Pulmonary artery endothelial cell (primary cell): ENCODE results near the gene CYTH1. TPM values are rescaled to one million over a fixed set of nuclear protein-coding genes. Genes with fewer than 3 reads are reported as not detected.

Experiments used
- DNase-seq: peaks from one replicate; pipeline ENCODE4 v3.0.0-alpha.2; 2011; ENCODE audit warnings: low read depth, low spot score
- total RNA-seq: library from RNA; depleted of rRNA; stranded (reverse); fragments of >200 nt; gene quantifications from 2 replicates; pipeline ENCODE4 v1.2.3, GENCODE V29; 2014

CYTH1 gene
- total RNA-seq, 1 donor from 2014 or later = 44.1 TPM

DNA sequence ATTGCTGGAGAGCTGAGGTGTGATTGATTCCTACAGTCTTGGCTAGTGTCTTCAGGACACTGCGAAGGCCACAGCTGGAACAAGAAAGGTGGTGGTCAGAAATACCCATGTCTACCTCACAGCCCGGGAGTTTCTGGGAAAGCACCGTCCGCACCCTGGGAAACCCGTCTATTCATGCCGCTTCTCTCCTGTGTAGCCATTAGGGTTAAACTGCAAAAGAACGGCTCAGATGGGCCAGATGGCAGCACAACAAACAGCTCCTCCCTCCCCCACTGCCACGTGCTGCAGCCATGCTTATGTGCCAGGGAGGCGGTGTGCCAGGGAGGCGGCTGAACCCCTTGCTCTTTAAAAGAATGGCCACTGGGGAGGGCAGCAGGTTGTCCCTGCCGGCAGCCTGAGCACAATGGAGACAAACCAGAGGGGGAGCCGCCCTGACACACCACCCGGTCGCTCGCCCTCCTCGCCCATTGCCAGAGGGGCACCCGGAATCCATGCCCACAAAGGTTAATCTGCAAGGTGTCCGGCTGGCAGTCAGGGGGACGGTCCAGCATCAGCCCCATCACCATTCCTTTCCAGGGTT, 65.2 kb downstream of the CYTH1 start:
- DNase-seq = no peak

DNA sequence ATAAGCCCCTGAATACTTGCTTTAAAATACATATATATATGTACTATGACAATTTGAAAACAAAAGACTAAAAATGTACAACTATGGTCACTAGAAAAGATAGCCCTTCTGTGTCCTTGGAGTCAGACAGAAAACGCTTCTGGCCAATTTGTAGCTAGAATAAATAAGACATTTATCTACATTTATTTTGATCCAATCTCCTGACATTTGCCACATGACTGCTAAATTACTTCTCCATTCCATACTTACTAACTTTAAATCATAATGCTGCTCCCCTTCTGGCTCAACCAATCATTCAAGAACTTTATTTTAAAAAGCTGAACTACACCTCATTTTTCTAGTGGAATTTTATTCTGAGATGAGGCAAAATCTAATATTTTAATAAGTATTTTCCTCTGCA, 65.8 kb downstream of the CYTH1 start:
- no peak for DNase-seq

DNA sequence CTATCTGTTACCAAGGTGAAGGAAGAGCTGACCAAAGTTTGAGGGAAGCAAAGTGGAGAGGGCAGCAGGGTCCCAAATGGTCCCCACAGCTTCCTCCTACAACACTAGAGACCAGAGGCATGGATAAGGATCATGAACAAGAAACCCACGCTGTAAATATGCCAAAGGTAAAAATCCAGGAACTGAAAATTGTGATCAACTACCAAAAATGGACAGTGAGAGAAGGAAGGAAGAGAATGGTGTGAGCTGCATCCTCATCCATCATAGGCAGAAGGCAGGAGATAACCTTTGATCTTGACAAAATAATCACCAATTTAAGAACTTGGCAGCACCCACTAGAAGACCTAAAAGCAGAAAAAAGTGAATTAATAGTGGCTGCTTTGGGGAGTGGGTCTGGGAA, 66.2 kb downstream of the CYTH1 start:
- DNase-seq = no peak

DNA sequence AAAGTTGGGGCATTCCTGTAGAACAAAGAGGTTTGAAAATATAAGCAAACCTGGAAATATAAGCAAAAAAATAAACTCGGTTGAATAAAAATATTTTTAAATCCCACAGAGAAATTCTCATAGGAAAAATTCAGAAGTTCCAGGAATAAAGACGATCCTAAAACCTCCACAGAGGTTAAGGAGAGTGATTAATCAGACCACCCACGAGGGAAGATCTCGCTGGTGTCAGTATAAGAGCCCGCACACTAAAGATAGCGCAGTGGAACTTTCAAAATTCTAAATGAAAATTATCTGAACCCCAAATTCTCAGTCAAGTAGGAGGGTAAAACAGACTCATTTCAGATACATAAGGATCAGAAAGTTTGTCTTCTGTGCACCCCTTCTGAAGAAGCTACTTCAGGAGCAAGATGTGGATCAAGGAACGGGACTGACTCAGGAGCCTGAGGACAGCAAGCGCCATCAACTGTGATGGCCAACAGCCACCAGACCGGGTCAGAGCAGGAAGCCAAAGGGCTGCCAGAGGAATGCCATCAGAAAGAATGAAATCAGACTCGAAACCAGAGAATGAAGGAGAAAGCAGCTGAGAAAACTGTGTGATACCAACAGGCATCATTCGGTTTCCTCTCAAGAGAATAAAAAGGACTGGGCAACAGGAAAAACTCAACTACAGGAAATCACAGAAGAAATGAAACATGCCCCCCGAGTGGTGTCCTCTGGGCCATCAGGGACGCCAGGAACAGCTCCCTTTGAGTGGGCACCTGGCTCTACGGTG, 66.9 kb downstream of the CYTH1 start:
- DNase-seq = no peak

DNA sequence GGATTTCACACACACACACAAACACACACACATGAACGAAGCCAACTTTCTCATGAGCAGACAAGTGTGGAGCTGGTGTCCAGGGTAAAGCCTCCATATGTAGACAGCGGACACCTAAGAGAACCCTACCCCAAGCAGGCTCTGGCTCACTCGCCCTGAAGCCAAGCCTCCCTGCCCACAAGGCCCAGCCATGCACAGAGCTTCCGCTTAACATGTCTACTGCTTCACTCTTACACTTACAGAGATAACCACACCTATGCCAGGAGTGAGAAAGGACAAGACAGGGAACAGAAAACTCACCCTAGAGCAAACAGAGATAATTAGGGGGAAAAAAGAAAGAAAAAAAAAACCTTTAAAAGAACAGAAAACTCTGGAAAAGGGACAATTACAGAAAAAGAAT, 67.5 kb downstream of the CYTH1 start:
- no peak for DNase-seq

DNA sequence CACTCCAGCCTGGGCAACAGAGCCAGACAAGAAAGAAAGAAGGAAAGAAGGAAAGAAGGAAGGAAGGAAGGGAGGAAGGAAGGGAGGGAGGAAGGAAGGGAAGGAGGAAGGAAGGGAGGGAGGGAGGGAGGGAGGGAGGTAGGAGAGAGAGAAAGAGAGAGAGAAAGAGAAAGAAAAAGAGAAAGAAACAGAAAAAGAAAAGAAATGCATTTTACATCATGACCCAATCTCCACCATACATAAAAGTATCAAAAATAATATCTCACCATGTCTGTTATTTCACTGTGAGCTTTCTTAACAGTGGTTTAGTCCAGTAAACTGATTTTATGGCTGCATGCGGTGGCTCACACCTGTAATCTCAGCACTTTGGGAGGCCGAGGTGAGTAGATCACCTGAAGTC, 70.0 kb downstream of the CYTH1 start:
- no peak for DNase-seq

DNA sequence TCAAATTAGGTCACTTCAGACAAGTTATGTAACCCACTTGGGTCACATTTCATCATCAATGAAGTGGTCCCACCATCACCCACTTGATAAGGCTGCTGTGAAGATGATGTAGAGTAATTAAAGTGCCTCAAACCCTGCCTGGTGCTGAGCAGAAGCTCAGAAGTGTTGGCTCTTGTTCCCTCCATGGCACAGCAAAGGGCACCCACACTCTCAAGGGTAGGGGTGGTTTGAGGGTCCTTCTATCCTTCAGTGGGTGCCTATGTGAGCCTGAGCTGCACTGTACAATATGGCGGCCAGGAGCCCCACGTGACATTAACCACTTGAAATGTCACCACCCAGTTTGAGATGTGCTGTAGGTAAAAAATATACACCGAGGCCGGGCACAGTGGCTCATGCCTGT, 71.5 kb downstream of the CYTH1 start:
- no peak for DNase-seq

DNA sequence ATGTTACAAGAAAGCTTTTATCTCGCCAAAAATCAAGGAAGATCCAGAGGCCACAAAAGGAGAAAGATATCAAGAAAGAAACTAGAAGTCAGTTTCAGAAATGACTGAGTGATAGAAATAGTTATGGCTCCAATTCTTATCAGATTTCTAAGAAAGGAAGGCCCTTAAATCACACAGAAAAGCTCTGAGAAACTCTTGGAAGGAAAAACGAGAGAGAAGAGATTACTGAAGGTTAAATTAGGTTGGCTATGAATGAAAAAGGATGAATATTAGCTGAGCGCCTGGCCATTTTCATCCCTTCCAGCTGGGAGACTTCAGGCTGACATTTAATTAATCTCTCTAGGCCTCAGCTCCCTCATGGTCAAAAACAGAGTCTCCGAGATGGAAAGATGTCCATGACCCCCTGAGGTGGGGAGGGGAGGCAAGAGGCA, 72.3 kb downstream of the CYTH1 start:
- DNase-seq = no peak

DNA sequence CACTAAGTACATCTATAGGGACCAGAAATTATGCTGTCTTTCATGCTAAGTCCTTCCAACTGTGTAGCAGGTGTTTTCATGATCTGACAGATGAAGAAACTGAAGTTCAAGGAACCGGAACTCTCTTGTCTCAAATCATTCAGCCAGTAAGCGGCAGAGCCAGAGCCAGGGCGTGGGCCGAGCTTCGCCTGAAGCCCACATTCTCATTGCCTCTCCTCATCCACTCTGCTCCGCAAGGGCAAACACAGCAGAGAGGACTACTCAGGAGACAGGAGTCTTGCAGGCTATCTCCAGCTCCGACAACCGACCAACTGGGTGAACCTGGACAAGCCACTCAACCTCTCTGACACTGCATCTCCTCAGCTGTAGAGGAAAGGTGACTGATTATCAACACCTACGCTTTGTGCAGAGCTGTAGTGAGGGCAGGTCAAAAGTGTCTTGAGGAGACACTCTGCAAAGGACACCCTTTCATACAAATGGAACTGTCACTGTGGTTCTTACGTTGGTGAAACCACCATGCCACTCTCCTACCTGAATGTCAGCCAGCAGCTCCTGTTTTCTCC, 72.9 kb downstream of the CYTH1 start:
- no peak for DNase-seq

DNA sequence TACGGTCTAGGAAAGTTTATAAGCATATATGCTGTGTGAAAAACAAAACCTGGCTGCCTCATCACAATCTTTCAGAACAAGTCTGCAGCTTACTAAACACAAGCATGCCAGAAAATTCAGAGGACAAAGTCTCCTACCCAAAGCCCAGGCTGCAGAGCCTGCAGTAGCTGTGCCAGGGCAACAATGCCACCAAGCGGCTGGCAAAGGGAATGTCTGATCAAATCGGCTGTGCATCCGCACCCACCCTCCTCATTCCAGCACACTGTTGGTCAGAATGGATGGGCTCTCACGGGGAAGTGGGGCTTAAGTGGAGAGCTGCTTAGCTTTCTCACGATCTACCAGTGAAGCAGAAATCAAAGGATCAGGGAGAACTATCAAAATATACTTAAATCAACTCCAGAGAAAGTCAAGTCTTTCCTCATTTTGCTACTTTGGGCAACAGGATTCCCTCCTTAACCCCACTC, 73.5 kb downstream of the CYTH1 start:
- DNase-seq = peak; percentile 50

DNA sequence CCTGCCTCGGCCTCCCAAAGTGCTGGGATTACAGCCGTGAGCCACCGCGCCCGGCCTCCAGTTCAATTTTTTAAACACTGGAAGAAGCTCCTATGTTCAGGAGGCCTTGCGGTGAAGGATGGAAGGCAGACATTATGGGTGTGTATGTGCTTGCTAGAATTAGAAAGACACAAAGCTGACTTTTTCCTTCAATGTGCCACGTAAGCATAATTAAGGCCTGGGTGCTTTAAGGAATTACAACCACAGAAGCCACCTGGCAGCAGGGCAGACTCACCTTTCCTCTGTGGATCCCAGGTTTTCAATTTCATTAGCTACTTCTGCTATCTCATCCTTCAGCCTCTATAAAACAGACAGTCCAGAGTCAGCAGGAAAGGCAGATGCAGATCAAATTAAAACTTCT, 74.2 kb downstream of the CYTH1 start:
- DNase-seq = no peak

DNA sequence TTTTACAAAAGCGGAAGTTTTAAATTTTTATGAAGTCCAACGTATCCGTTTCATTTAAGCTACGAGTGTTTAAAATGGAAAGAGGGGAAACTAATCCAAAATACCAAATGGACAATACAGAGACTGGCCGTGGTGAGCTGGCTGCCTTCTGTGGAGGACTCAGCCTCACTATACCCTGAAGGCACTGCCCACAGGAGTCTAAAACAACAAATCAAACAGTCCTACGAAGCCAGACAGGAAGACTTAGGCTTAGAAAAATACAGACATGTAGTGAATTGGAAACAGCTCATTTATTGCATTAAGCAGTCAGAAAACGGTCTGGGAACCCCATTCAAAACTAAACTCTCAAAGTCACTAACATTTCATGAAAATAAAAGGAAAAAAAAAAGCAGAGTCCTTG, 75.1 kb downstream of the CYTH1 start:
- DNase-seq = no peak

DNA sequence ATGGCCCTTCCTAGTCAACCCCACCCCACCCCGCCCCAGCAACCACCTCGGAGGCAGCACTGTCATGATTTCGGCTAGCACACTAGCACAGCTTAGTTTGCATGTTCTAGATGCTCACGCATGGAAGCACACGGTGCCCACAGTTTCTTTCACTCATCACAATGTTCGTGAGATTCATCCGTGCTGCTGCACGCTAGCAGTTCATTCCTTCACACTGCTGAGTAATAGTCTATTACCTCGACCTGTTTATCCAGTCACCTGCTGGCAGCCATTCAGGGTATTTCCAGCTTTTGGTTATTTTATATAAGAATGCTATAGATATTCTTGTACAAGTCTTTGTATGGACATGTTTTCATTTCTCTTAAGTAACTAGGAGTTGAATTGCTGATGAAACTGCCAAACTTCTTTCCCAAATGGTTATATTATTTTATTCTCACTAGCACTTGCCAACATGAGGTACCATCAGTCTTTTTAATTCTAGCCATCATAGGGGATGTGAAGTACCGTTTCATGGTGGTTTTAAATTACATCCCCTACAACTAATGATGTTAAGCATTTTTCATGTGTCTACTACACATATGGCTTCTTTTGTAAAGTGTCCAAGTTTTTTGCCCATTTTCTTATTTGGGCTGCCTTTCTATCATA, 75.7 kb downstream of the CYTH1 start:
- no peak for DNase-seq

DNA sequence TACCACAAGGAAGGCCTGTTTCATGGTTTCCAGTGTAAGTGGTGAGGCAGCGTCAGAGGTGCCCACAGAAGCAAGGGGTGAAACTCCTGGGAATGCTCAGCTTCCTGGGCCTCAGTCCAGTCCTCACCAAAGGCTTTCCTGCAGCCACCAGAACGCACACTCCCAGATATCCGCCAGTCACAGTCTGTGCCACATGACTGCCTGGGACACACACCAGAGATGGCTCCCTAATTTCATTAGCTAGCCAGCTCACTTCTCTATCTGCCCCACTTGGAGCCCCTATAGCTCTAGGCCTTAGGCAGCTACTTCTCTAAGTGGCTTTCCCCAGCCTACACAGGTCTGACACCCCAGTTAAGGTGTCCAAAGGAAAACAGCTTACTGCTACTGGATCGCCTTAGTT, 77.0 kb downstream of the CYTH1 start:
- no peak for DNase-seq

DNA sequence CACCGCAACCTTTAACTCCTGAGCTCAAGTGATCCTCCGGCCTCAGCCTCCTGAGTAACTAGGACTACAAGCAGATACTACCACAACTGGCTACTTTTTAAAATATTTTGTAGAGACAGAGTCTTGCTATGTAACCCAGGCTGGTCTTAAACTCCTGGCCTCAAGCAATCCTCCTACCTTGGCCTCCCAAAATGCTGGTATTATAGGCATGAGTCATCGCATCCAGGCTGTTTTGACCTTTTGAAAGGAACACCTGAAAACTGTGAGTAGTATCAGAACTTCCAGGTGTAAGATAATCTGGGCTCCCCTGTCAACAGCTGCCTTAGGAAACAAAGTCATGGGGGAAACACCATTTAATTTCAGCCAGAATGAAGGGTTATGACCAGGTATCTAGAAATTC, 77.5 kb downstream of the CYTH1 start:
- DNase-seq = no peak

DNA sequence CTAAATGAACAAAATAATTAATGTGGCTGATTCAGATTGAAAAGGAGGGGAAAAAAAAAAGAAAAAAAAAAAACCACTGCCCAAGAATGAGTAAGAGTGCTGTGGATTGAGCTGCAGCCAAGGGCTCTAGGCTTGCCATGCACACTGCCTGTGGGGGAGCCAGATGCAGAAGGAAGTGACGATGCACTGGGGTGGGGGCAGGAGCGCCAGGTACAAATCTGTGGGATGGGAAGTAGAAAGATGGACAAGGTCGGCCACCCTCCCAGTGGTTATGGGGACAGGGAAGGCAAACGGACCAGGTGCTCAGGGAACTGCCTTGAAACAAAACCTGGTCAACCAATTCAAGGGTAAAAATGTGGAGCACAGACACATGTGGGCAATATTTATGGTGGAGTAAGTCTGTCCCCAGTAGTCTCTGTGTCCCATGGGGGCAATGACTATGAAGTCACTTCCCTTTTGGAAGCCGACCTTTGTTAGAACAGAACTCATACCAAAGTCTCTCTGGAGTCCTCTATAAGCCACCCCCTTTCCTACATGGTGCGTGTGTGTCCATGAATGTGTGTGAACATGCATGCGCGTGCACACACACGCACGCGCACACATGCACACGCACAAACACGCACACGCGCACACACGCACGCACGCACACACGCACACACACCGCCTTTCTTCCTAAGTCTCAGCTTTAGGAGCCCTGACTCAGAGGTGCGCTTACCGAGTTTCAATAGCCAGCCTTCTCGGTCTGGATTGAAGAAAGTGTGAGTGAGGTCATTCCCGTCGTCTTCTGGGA, 84.3 kb downstream of the CYTH1 start:
- no peak for DNase-seq

DNA sequence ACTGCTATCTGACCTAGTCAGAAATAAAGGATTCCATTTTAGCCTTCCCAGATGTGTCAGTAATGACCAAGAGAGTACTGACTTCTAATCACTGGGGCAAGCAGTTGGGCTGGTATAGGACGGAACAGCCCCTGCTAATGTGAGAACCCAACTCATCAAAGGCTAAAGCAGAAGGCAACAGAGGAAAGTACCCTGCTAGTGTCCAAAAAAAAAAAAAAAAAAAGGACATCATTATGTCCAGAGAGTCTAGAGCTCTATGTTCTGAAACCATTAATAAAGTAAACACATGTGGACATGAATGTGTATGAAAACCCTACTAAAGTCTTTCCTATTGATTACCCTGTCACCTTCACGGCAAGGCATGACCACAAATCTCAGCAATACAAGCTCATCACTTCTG, 85.0 kb downstream of the CYTH1 start:
- DNase-seq = no peak

DNA sequence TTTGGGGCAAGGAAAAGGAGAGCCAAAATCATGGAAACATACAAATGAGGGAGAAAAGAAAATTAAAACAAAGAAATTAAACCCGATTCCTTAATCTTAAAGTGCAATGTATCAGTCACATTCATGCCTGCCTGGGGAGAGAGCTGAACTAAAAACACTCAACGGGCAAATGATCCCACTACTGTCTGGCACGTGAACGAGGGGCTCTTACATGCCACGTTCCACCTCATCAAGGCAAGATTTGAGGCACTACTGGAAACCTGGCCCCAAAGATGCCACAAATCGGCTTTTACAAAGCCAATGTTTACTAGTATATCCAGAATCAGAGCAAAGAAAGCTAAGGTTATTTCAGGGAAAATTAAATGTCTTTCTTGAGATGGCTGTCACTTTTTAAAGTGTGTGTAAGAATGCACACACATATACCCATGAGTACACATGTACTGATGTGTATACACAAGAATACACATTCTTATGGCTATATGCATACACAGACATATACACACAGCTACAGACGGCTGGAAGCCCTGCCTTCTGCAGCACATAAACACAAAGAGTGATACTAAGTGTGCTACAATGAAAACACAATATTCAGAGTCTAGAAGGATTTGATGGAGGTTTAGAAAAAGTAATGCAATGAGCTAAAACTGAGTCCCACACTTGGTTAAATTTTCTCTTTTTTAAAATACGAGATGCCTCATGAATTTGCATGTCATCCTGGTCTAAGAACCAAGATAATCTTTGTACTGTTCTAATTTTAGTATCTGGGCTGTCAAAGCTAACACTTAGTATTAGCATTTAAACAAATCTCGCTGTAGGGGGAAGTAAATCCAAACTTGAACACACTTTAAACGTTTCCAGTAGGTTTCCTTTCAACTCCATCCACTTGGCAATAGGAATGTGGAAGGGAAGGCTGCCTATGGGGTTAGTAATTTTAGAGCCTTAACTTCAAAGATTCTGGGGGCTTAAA, 85.8 kb downstream of the CYTH1 start:
- DNase-seq = no peak

DNA sequence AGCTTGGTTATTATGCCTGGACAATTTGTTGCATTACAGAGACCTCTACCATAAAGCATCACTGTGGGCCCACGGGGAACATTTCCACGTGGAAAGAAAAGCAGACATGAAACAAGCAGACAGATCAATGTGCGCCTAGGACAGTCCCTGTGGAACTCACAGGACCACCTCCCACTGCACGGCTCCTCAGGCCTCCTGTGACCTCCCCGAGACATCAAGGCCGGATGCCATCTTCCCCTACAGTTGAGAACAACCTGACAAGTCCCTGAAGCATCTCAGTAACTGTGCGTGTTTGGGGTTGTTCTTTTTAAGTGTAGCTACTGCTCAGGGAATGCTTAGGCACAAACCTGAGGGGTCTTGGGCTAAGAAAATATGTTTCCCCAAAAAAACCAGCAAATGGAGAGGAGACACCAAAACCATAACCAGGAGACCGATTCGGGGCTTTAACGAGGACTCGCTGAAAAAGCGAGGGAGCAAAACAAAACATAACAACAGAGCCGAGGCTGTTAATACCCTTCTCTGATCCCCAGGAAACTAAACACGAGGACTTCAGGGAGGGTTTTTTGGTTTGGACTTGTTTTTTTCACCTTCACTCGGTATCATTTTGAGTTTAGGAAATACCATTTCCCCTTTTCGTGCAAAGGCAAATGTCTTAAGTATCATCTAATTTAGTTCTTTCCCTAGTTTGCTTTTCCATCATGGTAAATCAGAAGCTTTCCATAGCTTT, 87.1 kb downstream of the CYTH1 start:
- no peak for DNase-seq
